ENCODE results near the gene NLGN1. TPM values are rescaled to one million over a fixed set of nuclear protein-coding genes. Genes with fewer than 3 reads are reported as not detected.

The NLGN1 gene
- polyA plus RNA-seq, 6 donors from 2014 or later: not detected

DNA sequence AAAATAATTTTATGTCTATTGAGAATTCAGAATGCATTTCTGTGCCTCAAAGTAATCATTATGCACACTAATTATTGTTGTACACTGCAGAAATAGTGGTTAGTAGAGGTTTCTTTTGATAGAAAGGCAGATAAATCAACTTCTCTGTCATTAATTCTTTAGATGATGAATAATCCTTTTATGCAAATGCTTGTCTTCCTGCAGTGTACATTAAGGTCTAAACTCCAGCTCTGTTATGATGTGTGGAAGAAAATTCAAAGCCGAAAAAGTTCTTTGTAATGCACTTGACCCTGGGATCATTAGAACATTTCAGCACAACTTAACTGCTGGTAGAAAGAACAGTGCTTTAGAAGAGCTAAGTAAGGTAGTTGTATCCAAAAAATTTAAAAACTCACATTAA lies 353.0 kb downstream of the NLGN1 start:
- H3K27ac Mint-ChIP-seq: no peak overlapping the region
- no peak for DNase-seq
- no peak overlapping the region for H3K4me3 Mint-ChIP-seq
- H3K27me3 Mint-ChIP-seq: no peaks in the 10 kb centered on the region
- H3K9me3 Mint-ChIP-seq: peaks cover 0 to 4% (median 0%) of the 10 kb centered on the region in 7 donors
- H3K4me1 Mint-ChIP-seq: no peaks in the 10 kb centered on the region
- ATAC-seq (ENCODE audit: low read depth in 2 of 2): no peak
- no peaks in the 10 kb centered on the region for H3K36me3 Mint-ChIP-seq

DNA sequence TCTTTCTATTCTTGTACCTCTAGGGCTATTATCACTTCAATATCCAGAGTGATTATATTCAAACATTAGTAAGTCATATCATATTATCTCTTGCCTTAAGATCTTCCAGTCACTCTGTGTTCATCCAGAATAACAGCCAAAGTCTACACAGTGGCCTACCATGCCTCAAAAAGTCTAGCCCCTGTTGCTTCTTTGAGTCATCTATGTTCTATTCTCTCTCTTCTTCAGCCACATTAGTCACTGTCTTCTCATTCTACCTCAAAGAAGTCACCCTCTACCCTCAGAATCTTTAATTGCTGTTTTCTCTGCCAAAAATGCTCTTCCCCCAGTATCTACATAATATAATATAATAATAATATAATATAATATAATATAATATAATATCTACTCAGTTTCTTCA lies 356.0 kb downstream of the NLGN1 start:
- no peak overlapping the region for H3K27ac Mint-ChIP-seq
- no peaks in the 10 kb centered on the region for H3K36me3 Mint-ChIP-seq
- H3K9me3 Mint-ChIP-seq: no peaks in the 10 kb centered on the region
- no peak overlapping the region for H3K4me3 Mint-ChIP-seq
- no peaks in the 10 kb centered on the region for H3K27me3 Mint-ChIP-seq
- ATAC-seq (ENCODE audit: low read depth in 2 of 2): no peak
- DNase-seq: no peak
- H3K4me1 Mint-ChIP-seq: no peaks in the 10 kb centered on the region

DNA sequence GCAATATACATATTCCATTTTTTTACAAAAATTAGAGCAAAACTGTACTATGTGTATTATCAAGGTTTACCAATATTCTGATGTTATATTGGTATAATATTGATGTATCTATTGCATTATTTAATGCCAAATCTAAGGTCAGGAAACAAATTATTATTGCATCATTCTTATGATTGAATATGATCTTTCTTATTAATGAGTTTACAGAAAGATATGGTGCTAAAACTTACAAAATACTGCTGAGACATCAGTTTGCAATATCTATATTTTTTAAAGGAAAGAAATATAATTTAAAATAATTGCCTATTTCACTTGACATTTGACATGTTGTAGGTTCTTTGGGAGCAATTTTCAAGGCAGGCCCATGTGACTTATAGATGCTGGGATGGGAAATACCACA lies 357.6 kb downstream of the NLGN1 start:
- no peaks in the 10 kb centered on the region for H3K4me1 Mint-ChIP-seq
- H3K36me3 Mint-ChIP-seq: no peaks in the 10 kb centered on the region
- H3K27me3 Mint-ChIP-seq: no peaks in the 10 kb centered on the region
- no peaks in the 10 kb centered on the region for H3K9me3 Mint-ChIP-seq
- no peak overlapping the region for H3K27ac Mint-ChIP-seq
- DNase-seq: no peak
- ATAC-seq (ENCODE audit: low read depth in 2 of 2): no peak
- H3K4me3 Mint-ChIP-seq: no peak overlapping the region

DNA sequence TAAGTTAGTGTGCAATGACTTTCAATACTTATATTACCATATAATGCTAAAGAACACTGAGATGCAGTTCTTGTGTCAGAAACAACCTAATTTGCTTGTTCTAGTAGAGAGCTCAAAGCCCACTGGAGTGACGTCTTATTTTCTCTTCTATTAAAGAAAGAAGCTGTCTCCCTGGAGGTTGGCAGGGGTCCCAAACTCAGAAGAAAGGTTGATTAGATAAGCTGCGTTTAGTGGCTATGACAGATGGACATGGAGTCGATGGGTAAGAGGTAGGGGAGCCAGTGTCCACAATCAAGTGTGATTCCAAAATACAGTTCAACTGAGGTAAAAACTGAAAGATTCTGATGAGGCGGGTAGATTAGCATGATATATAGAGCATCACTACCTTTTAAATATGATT lies 363.6 kb downstream of the NLGN1 start:
- DNase-seq (no peak), ATAC-seq (ENCODE audit: low read depth in 2 of 2) (no peak)
- no peak overlapping the region for H3K4me3 Mint-ChIP-seq
- H3K9me3 Mint-ChIP-seq: peaks cover 0 to 6% (median 0%) of the 10 kb centered on the region in 7 donors
- no peaks in the 10 kb centered on the region for H3K4me1 Mint-ChIP-seq
- no peak overlapping the region for H3K27ac Mint-ChIP-seq
- no peaks in the 10 kb centered on the region for H3K27me3 Mint-ChIP-seq
- H3K36me3 Mint-ChIP-seq: no peaks in the 10 kb centered on the region

DNA sequence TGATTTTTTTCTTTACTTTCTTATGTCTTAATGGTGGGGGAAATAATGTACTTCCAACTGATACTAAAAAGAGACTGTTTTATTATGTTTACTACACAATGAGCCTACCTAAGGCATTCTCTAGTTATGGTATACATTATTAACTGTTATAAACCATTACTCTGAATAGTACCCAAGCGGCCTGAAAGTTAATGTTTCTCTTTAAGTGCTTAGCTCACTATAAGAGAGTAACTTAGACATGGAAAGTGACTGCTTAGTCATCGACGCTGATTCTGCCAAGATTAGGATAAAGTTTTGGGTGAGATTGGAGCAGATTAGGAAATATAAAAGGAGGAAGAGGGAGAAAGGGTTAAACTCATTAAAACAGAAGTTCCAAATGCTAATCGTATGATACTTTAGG lies 365.0 kb downstream of the NLGN1 start:
- ATAC-seq (ENCODE audit: low read depth in 2 of 2): no peak
- no peak for DNase-seq
- Mint-ChIP-seq H3K4me3 (no peak overlapping the region), H3K4me1 (no peaks in the 10 kb centered on the region), H3K36me3 (no peaks in the 10 kb centered on the region), H3K9me3 (peaks cover 0 to 8% (median 0%) of the 10 kb centered on the region in 7 donors), H3K27me3 (no peaks in the 10 kb centered on the region), H3K27ac (no peak overlapping the region)

DNA sequence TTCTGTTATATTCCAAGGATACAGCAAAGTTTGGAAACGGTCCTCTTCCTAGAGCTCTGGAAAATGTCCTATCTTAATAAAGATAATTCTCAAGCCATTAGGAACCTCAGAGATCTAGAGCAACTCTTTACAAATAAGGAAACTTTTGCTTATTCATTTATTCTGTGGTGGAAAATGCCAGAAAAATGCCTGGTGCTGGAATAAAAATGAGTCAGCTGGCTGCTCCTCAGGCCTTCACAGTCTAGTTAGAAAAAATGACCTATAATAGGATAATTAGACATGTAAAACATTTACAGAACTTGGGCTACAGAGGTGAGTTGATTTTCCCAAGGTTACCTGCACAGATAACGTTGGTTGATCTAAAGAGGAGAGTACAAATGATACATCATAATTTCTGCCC lies 372.5 kb downstream of the NLGN1 start:
- no peak overlapping the region for H3K4me3 Mint-ChIP-seq
- H3K36me3 Mint-ChIP-seq: no peaks in the 10 kb centered on the region
- peaks cover 0 to 6% (median 4%) of the 10 kb centered on the region in 7 donors for H3K9me3 Mint-ChIP-seq
- H3K4me1 Mint-ChIP-seq: no peaks in the 10 kb centered on the region
- ATAC-seq (ENCODE audit: low read depth in 2 of 2) (no peak), DNase-seq (no peak)
- H3K27ac Mint-ChIP-seq: no peak overlapping the region
- H3K27me3 Mint-ChIP-seq: no peaks in the 10 kb centered on the region

DNA sequence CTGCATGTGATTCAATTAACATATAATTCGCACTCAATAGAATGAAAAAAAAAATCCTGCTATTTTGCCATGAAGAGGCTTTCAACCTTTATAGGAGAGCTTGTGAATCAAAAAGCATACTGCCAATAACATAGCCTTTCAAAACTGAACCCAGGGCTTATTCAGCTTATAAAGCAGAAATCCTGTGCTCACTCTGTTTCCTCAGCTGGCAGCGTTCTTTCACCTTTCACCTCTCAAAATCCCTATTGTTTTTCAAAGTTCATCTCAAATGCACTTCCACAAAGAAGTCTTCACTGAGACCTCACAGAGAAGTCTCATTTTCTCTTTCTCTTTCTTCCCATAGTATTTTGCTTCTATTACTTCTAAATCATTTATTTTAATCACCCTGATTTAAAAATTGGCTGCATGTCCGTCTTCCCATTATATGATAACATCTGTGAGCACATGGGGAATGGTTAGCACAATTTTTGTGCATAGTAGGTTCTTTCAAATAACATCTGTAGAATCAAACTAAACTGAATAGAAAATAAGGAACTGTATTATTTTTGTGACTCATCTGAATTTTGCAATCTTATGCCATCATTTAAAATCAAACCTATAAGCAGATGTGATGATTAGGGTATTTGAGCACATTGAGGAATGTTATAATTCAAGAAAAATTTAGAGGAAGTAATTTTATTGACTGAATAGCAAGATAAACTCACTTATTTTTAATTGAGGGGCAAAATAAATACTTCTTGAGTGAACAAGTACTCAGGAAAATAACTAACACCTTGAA lies 373.4 kb downstream of the NLGN1 start:
- DNase-seq (no peak), ATAC-seq (ENCODE audit: low read depth in 2 of 2) (no peak)
- Mint-ChIP-seq H3K4me3 (no peak overlapping the region), H3K27me3 (no peaks in the 10 kb centered on the region), H3K9me3 (peaks cover 0 to 5% (median 1%) of the 10 kb centered on the region in 7 donors), H3K36me3 (no peaks in the 10 kb centered on the region), H3K27ac (no peak overlapping the region), H3K4me1 (no peaks in the 10 kb centered on the region)

DNA sequence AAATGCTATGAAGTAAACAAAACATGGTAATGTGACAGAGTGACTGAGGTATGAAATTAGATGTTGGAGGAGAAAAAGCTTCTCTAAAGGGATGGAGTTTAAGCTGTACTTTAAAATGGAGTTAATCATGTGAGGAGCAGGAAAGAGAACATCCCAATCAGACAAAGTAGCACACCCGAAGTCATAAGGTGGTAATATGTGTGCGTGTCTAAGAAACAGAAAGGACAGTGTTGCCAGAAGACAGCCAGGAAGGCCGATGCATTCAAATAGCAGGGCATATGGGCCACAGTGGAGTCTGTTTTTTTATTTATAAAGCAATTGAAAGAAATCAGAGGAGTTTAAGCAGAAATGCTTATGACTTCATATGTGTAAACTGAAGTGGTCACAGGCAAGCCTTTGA lies 376.3 kb downstream of the NLGN1 start:
- H3K36me3 Mint-ChIP-seq: no peaks in the 10 kb centered on the region
- H3K27ac Mint-ChIP-seq: no peak overlapping the region
- no peak overlapping the region for H3K4me3 Mint-ChIP-seq
- peaks cover 0 to 5% (median 0%) of the 10 kb centered on the region in 7 donors for H3K9me3 Mint-ChIP-seq
- no peaks in the 10 kb centered on the region for H3K27me3 Mint-ChIP-seq
- no peak for DNase-seq
- H3K4me1 Mint-ChIP-seq: no peaks in the 10 kb centered on the region
- ATAC-seq (ENCODE audit: low read depth in 2 of 2): no peak

DNA sequence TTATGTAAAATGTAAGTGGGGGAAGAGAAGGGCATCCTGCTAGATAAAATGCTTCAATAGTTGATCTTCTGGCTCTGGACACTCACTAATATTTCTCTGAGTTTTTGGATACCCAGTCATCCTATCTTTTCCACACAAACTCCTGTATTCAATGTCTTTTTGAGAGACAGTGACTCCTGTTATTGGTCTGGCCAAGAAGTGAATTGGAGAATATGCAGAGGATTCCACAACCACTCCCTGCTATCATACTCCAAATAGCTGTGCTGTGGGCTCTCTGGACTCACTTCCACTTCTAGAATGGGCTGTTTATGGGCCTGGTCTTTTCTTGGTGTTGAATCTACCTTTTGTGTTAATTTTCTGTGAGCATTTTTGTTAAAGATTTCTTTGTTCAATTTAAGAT lies 376.8 kb downstream of the NLGN1 start:
- DNase-seq (no peak), ATAC-seq (ENCODE audit: low read depth in 2 of 2) (no peak)
- Mint-ChIP-seq H3K27ac (no peak overlapping the region), H3K27me3 (no peaks in the 10 kb centered on the region), H3K36me3 (no peaks in the 10 kb centered on the region), H3K4me1 (no peaks in the 10 kb centered on the region), H3K9me3 (peaks cover 0 to 2% (median 0%) of the 10 kb centered on the region in 7 donors), H3K4me3 (no peak overlapping the region)

DNA sequence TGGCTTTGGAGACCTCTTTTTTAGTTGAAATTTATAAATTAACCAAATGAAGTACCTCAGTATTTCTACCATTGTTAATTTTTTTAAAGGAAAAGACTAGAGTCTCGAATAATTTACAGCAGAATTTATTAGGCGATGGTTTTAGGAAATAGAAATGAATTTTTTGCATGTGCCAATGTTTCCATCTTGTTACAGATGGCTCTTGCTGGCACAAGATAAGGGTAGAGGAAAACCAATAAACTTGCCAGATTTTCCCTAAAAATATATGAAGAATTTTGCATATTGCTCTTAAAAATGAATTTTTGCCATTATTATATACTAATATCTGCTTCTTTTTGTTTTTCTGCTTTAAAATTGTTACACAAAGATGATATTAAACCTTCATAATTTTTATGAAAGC lies 380.7 kb downstream of the NLGN1 start:
- Mint-ChIP-seq H3K9me3 (peaks cover 0 to 2% (median 0%) of the 10 kb centered on the region in 7 donors), H3K27ac (no peak overlapping the region), H3K4me3 (no peak overlapping the region), H3K36me3 (no peaks in the 10 kb centered on the region), H3K27me3 (no peaks in the 10 kb centered on the region), H3K4me1 (no peaks in the 10 kb centered on the region)
- DNase-seq (no peak), ATAC-seq (ENCODE audit: low read depth in 2 of 2) (no peak)

DNA sequence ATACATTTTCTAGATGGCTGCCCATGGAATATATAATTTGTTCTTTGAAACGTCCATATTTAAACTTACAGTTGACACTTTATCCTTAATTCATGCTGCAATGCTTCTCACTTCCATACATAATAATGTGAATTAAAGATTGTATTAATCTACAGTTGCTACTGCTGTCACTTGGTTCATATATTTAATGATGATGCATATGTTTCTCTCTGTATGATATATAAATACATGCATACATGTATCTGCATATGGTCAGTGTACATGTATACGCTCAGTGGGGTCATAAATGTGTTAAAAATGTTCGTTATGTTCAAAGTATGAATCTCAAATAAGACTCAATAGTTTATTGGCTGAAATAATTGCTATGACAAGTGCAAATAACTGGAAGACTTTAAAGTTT lies 382.5 kb downstream of the NLGN1 start:
- Mint-ChIP-seq H3K27me3 (no peaks in the 10 kb centered on the region), H3K4me3 (no peak overlapping the region)

DNA sequence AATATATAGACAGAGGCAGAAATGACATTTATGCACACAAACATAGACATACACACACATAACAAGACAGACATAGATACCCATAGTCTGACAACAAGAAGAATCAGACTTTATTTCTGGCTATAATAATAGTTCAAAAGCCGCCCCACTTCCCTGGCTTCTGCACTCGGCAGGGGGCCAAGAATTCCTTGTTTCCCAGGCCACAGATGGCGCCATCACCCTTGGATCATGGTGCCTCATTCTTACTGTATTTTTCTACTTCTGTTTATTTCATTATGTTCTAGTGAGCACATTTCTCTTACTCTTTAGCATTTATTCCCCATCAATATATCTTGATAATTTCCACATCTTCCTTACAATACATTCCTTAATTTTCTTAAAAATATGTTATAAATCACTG lies 387.5 kb downstream of the NLGN1 start:
- Mint-ChIP-seq H3K4me3 (no peak overlapping the region), H3K36me3 (no peaks in the 10 kb centered on the region), H3K4me1 (no peaks in the 10 kb centered on the region), H3K27ac (no peak overlapping the region), H3K9me3 (peaks cover 0 to 5% (median 0%) of the 10 kb centered on the region in 7 donors), H3K27me3 (no peaks in the 10 kb centered on the region)
- no peak for ATAC-seq (ENCODE audit: low read depth in 2 of 2)
- DNase-seq: no peak

More for the DNA sequence above, 382.5 kb downstream of the NLGN1 start:
- DNase-seq (no peak), ATAC-seq (ENCODE audit: low read depth in 2 of 2) (no peak)
- H3K36me3 Mint-ChIP-seq: no peaks in the 10 kb centered on the region
- peaks cover 0 to 5% (median 0%) of the 10 kb centered on the region in 7 donors for H3K9me3 Mint-ChIP-seq
- H3K4me1 Mint-ChIP-seq: no peaks in the 10 kb centered on the region
- no peak overlapping the region for H3K27ac Mint-ChIP-seq

DNA sequence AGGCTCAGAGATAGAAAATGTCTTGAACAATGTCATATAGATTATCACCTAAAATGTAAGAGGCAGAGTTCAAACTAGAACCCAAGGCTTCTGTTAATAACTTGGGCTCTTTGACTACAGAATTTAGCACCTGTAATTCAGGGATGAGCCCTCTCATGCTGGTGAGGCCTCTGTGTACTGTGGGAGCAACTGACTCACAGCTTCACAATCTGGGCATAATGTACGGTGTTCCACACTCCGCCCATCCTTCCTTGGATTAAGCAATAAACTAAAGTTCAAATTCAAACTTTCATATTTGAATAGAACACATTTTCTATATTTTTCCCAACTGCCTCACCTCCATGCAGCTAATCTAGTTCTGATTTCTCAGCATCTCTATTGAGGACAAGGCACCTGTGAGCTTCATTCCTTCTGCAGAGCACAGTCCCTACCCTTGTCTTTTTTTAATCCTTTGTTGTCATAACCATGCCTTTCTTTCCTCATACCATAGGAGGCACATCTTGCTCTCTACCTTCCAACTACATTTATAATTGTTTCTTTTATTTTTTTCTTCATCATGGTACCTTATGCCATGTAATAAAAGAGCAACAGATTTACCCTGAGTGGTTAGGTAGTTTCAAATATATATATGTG lies 392.1 kb downstream of the NLGN1 start:
- H3K36me3 Mint-ChIP-seq: no peaks in the 10 kb centered on the region
- H3K27me3 Mint-ChIP-seq: no peaks in the 10 kb centered on the region
- H3K4me3 Mint-ChIP-seq: no peak overlapping the region
- H3K4me1 Mint-ChIP-seq: no peaks in the 10 kb centered on the region
- H3K27ac Mint-ChIP-seq: no peak overlapping the region
- DNase-seq (no peak), ATAC-seq (ENCODE audit: low read depth in 2 of 2) (no peak)
- peaks cover 0 to 3% (median 2%) of the 10 kb centered on the region in 7 donors for H3K9me3 Mint-ChIP-seq

DNA sequence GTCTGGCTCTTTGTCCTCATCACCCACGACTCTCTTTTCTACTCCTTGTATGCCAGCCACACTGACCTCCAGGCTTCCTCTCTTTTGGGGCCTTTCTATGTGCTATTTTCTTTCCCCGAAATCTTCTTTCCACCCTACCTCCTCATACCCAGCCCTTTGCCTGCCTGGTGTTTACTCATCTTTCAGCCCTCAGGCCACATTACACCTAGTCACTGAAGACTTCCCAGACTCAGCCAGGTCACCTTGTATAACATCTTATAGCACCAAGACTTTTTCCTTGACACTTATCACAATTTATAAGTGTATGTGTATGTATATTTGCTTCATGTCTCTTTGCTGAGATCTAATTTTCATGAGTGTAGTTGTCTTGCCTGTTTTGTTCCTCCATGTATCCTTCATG lies 396.4 kb downstream of the NLGN1 start:
- Mint-ChIP-seq H3K27ac (no peak overlapping the region), H3K4me3 (no peak overlapping the region), H3K27me3 (no peaks in the 10 kb centered on the region), H3K36me3 (no peaks in the 10 kb centered on the region), H3K9me3 (peaks cover 0 to 3% (median 0%) of the 10 kb centered on the region in 7 donors), H3K4me1 (no peaks in the 10 kb centered on the region)
- DNase-seq (no peak), ATAC-seq (ENCODE audit: low read depth in 2 of 2) (no peak)
